ENCODE measurements around the gene THSD7A. TPM values are rescaled to one million over a fixed set of nuclear protein-coding genes. Genes with fewer than 3 reads are reported as not detected.

The THSD7A gene
- total and polyA plus RNA-seq, 2 of the 13 experiments (the other 11 are each of a cell fraction or from before 2014, with no cell fraction given): 0.01 to 0.07 TPM

- no peak for ATAC-seq
- no TSS peak for BruUV-seq (replicated peaks)
- H3K4me3 ChIP-seq (replicated peaks in 1 of 3; ENCODE audit: insufficient read depth in 1 of 3, low read depth in 2 of 3, low read length in 3 of 3): no peak overlapping the region
- H4K20me1 ChIP-seq (ENCODE audit: insufficient read depth, low read length): no peaks in the 10 kb centered on the region
- no peak for DNase-seq (ENCODE audit: low spot score)
- POLR2A ChIA-PET: no interaction called here
- H3K9me3 ChIP-seq (ENCODE audit: low read length): no peaks in the 10 kb centered on the region
- intact Hi-C loops (cut with micrococcal nuclease; ENCODE audit: unreplicated experiment): no loop called here
- H2AFZ ChIP-seq (ENCODE audit: low read length): no peak overlapping the region
- H3K27ac ChIP-seq (ENCODE audit: extremely low read length, insufficient read depth, low read length): no peak overlapping the region
- H3K79me2 ChIP-seq (ENCODE audit: insufficient read depth, low read length): no peaks in the 10 kb centered on the region
- H3K27me3 ChIP-seq (ENCODE audit: control insufficient read depth in 1 of 2, insufficient read depth in 2 of 2, low read length in 2 of 2): no peaks in the 10 kb centered on the region
- WGBS (ENCODE audit: low lambda C conversion rate): 7% methylated on average over 5 of the region's 6 CpGs
- in situ Hi-C loops (cut with HindIII; ENCODE audit: extremely low pct_ligation_motif_present, low pct_unique_long_range_greater_than_20kb): no loop called here
- H3K9ac ChIP-seq (ENCODE audit: insufficient read depth, low read depth, low read length): no peak overlapping the region
- no peaks in the 10 kb centered on the region for H3K36me3 ChIP-seq (replicated peaks in 1 of 2; ENCODE audit: control insufficient read depth in 1 of 2, insufficient read depth in 2 of 2, low read length in 2 of 2)
- H3K4me1 ChIP-seq (ENCODE audit: insufficient read depth, low read length): no peaks in the 10 kb centered on the region
- no peak overlapping the region for H3K4me2 ChIP-seq (ENCODE audit: low read depth, low read length)
- FAIRE-seq: no peak
- no peak for TF ChIP-seq ZFP62 (CRISPR knock-in tag; IDR thresholded peaks at IDR 0.05)
- no peak for TF ChIP-seq KIAA2018 (CRISPR knock-in tag; IDR thresholded peaks at IDR 0.05; ENCODE audit: borderline replicate concordance)
- TF ChIP-seq THYN1 (CRISPR knock-in tag; IDR thresholded peaks at IDR 0.05; ENCODE audit: borderline replicate concordance, low read depth): no peak
- no peak for TF ChIP-seq ZNF180 (CRISPR knock-in tag; IDR thresholded peaks at IDR 0.05; ENCODE audit: borderline replicate concordance, low read depth)
- no peak for TF ChIP-seq MTA3 (CRISPR knock-in tag; IDR thresholded peaks at IDR 0.05)
- TF ChIP-seq ISL2 (CRISPR knock-in tag; IDR thresholded peaks at IDR 0.05): no peak
- CTCF ChIA-PET (ENCODE audit: low intra/inter-chr PET ratio, low total read pairs): no interaction called here
These were observed 130.0 kb downstream of the THSD7A start for GRCh38 chr7:11701829-11702560.
